ENCODE measurements around the gene BBOF1.

- TF ChIP-seq, protein P1, sequence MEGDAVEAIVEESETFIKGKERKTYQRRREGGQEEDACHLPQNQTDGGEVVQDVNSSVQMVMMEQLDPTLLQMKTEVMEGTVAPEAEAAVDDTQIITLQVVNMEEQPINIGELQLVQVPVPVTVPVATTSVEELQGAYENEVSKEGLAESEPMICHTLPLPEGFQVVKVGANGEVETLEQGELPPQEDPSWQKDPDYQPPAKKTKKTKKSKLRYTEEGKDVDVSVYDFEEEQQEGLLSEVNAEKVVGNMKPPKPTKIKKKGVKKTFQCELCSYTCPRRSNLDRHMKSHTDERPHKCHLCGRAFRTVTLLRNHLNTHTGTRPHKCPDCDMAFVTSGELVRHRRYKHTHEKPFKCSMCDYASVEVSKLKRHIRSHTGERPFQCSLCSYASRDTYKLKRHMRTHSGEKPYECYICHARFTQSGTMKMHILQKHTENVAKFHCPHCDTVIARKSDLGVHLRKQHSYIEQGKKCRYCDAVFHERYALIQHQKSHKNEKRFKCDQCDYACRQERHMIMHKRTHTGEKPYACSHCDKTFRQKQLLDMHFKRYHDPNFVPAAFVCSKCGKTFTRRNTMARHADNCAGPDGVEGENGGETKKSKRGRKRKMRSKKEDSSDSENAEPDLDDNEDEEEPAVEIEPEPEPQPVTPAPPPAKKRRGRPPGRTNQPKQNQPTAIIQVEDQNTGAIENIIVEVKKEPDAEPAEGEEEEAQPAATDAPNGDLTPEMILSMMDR (IDR thresholded peaks at IDR 0.05), result no peak
- TF ChIP-seq POLR2A (IDR thresholded peaks at IDR 0.05), result no peak
Measured at GRCh38 chr14:74022346-74022745, 3.2 kb downstream of the BBOF1 start.

All from esophagus squamous epithelium (tissue), 4 donors.